Measurements from ENCODE around the gene SH2D1B.
"Not testable (repeated sequence)": the region's sequence is repeated elsewhere in the genome, so short reads cannot be mapped to it uniquely, and the experiment has no call there.

SH2D1B gene

GRCh38 chr1:162412002-162412401, at the start of gene SH2D1B:
Gene SH2D1B (minus strand): TSS chr1:162412136. CDS start chr1:162412016, 120 bp downstream.
- no peak for DNase-seq

GRCh38 chr1:162458236-162458635, 46.3 kb upstream of the SH2D1B start:
- DNase-seq: no peak

GRCh38 chr1:162456323-162456722, 44.4 kb upstream of the SH2D1B start:
- DNase-seq: no peak

GRCh38 chr1:162454361-162454760, 42.4 kb upstream of the SH2D1B start:
- not testable (repeated sequence) for DNase-seq

GRCh38 chr1:162446946-162447345, 35.0 kb upstream of the SH2D1B start:
- no peak for DNase-seq

- no peak for DNase-seq
Observed at GRCh38 chr1:162444903-162445302, 33.0 kb upstream of the SH2D1B start.

GRCh38 chr1:162432977-162433713, 21.2 kb upstream of the SH2D1B start:
- DNase-seq: not testable (repeated sequence)

- DNase-seq: no peak
Observed at GRCh38 chr1:162430583-162430982, 18.6 kb upstream of the SH2D1B start.

GRCh38 chr1:162422662-162423375, 10.9 kb upstream of the SH2D1B start:
- DNase-seq: no peak

GRCh38 chr1:162421258-162422164, 9.6 kb upstream of the SH2D1B start:
- no peak for DNase-seq

- no peak for DNase-seq
Observed at GRCh38 chr1:162420120-162420519, 8.2 kb upstream of the SH2D1B start.

GRCh38 chr1:162419450-162419931, 7.6 kb upstream of the SH2D1B start:
- not testable (repeated sequence) for DNase-seq

GRCh38 chr1:162418584-162418983, 6.6 kb upstream of the SH2D1B start:
- not testable (repeated sequence) for DNase-seq

- no peak for DNase-seq
Observed at GRCh38 chr1:162417650-162418049, 5.7 kb upstream of the SH2D1B start.

- no peak for DNase-seq
Observed at GRCh38 chr1:162416909-162417308, 5.0 kb upstream of the SH2D1B start.

GRCh38 chr1:162416215-162416614, 4.3 kb upstream of the SH2D1B start:
- DNase-seq: no peak

GRCh38 chr1:162407539-162407938, 4.4 kb downstream of the SH2D1B start:
- DNase-seq: no peak

- DNase-seq: no peak
Observed at GRCh38 chr1:162406811-162407210, 5.1 kb downstream of the SH2D1B start.

GRCh38 chr1:162405800-162406199, 6.1 kb downstream of the SH2D1B start:
- no peak for DNase-seq

GRCh38 chr1:162404550-162405160, 7.3 kb downstream of the SH2D1B start:
- no peak for DNase-seq

- no peak for DNase-seq
Observed at GRCh38 chr1:162400790-162401355, 11.1 kb downstream of the SH2D1B start.

GRCh38 chr1:162398999-162399580, 12.8 kb downstream of the SH2D1B start:
- no peak for DNase-seq
